WERI-Rb-1 (cell line): ENCODE data around the gene DPH1.
"Not testable (repeated sequence)": the region's sequence is repeated elsewhere in the genome, so short reads cannot be mapped to it uniquely, and the experiment has no call there.

Experiments
- DNase-seq: peaks from one replicate; pipeline ENCODE4 v3.0.0-alpha.2; 2020
- H3K27ac ChIP-seq: fragments of 250-450 bp; sonication (Bioruptor Pico); 2 replicates; pipeline ENCODE4 v1.5.1; 2020; ENCODE audit warnings: mild to moderate bottlenecking, moderate library complexity
- H3K27me3 ChIP-seq: fragments of 250-450 bp; sonication (Bioruptor Pico); 2 replicates; pipeline ENCODE4 v1.5.1; 2021; ENCODE audit warnings: mild to moderate bottlenecking, low read depth, moderate library complexity; ENCODE audit not compliant: insufficient read depth, severe bottlenecking
- H3K36me3 ChIP-seq: fragments of 250-450 bp; sonication (Bioruptor Pico); 2 replicates; pipeline ENCODE4 v1.5.1; 2020; ENCODE audit warnings: mild to moderate bottlenecking, moderate library complexity
- H3K4me3 ChIP-seq: 2 replicates; pipeline ENCODE4 v1.5.1; 2011; ENCODE audit warnings: low read depth, mild to moderate bottlenecking, control low read depth, low read length
- H3K9me3 ChIP-seq: fragments of 250-450 bp; sonication (Bioruptor Pico); 2 replicates; pipeline ENCODE4 v1.5.1; 2021; ENCODE audit warnings: mild to moderate bottlenecking, moderate library complexity; ENCODE audit not compliant: severe bottlenecking
- TF ChIP-seq, protein P1 (sequence below): IDR thresholded peaks from 2 replicates; pipeline ENCODE4 v1.5.1; 2011; ENCODE audit warnings: low read depth, mild to moderate bottlenecking, control low read depth, inconsistent platforms, low read length

The DPH1 gene

DNA sequence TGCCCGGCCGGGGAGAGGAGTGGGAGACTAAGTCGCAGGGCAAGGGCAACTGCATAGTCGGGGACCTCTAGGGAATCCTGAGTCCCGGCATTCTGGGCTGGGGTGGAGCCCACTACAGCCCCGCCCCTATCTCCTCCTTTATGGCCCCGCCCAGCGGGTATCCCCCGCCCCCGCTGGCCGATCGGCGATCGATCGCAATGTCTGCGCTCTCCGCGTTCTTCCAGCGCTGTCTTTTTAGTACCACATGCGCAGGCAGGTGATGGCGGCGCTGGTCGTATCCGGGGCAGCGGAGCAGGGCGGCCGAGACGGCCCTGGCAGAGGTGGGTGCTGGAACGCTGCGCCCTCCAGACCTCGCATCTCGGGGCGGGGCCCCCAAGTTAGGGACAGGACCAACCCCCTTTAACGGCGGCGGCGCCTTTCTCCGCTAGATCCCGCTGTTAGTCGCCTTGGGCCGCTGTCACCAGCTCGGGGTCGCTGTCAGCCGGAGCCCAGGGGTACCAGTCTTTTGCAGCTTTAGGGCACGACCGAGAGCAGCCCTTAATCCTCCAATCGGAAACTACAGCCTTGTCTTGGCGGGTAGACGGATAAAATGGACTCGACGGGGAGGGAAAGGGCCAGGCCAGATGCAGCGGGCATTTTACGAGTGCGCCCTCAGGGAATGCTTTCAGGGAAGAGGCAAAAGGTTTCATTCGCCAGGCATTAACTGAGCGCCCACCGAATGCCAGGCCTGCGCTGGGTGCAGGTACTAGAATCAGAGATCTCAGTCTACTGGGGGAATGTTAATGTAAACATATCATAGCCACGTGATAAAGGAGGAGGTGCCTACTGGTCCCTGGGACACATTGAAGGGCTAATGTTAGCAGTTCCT, at the start of gene DPH1:
TSS of gene DPH1 (plus strand) at position 243 of the 868 bp plus-strand sequence. CDS start at position 260, 17 bp downstream.
- peak within 1 kb of the TSS; percentile 77 for H3K27ac ChIP-seq
- H3K36me3 ChIP-seq = peaks cover 7% of the 10 kb centered on the region; the same call in 1 of the 2 replicates
- H3K9me3 ChIP-seq = no peaks in the 10 kb centered on the region
- H3K27me3 ChIP-seq = no peaks in the 10 kb centered on the region
- DNase-seq = peak; percentile 86
- peak within 1 kb of the TSS; percentile 92 for H3K4me3 ChIP-seq
- TF ChIP-seq, protein P1, sequence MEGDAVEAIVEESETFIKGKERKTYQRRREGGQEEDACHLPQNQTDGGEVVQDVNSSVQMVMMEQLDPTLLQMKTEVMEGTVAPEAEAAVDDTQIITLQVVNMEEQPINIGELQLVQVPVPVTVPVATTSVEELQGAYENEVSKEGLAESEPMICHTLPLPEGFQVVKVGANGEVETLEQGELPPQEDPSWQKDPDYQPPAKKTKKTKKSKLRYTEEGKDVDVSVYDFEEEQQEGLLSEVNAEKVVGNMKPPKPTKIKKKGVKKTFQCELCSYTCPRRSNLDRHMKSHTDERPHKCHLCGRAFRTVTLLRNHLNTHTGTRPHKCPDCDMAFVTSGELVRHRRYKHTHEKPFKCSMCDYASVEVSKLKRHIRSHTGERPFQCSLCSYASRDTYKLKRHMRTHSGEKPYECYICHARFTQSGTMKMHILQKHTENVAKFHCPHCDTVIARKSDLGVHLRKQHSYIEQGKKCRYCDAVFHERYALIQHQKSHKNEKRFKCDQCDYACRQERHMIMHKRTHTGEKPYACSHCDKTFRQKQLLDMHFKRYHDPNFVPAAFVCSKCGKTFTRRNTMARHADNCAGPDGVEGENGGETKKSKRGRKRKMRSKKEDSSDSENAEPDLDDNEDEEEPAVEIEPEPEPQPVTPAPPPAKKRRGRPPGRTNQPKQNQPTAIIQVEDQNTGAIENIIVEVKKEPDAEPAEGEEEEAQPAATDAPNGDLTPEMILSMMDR = no peak

GRCh38 chr17:1980665-1981250, 49.2 kb upstream of the DPH1 start:
- no peak for DNase-seq
- Histone ChIP-seq H3K9me3 (no peaks in the 10 kb centered on the region), H3K27ac (no peak overlapping the region), H3K4me3 (no peak overlapping the region), H3K27me3 (no peaks in the 10 kb centered on the region), H3K36me3 (no peaks in the 10 kb centered on the region)
- TF ChIP-seq, protein P1 = no peak

DNA sequence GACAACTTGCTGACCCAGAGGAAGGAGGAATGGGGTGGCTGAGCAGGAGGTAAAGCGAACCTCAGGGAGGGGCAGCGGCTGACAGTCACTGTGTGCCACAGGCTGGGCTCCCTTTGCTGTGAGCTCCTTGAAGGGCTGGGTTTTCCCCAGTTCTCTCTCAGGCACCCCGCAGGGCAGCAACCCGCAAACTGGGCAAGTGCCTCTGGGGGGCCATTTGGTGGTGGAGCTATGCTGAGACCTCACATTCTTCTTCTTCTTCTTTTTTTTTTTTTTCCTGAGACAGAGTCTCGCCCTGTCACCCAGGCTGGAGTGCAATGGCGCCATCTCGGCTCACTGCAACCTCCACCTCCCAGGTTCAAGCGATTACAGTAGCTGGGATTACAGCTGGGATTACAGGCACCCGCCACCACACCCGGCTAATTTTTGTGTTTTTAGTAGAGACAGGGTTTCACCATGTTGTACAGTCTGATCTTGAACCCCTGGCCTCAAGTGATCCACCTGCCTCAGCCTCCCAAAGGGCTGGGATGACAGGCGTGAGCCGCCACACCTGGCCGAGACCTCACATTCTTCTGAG, 47.1 kb upstream of the DPH1 start:
- H3K9me3 ChIP-seq, DNase-seq, H3K4me3 ChIP-seq, H3K27me3 ChIP-seq, H3K36me3 ChIP-seq: not testable (repeated sequence)
- H3K27ac ChIP-seq = peak overlapping the region; percentile 22; the same call in 1 of the 2 replicates

- Histone ChIP-seq H3K9me3 (no peaks in the 10 kb centered on the region), H3K36me3 (no peaks in the 10 kb centered on the region), H3K27ac (peak overlapping the region; percentile 84), H3K4me3 (no peak overlapping the region), H3K27me3 (no peaks in the 10 kb centered on the region)
- TF ChIP-seq, protein P1 = no peak
- peak; percentile 82 for DNase-seq
These were observed 44.9 kb upstream of the DPH1 start for GRCh38 chr17:1985093-1985492.

GRCh38 chr17:1985686-1986085, 44.3 kb upstream of the DPH1 start:
- peak; percentile 75 for DNase-seq
- Histone ChIP-seq H3K27ac (peak overlapping the region; percentile 84), H3K27me3 (no peaks in the 10 kb centered on the region), H3K4me3 (no peak overlapping the region), H3K9me3 (no peaks in the 10 kb centered on the region), H3K36me3 (no peaks in the 10 kb centered on the region)
- TF ChIP-seq, protein P1 = no peak
